Putamen (tissue), 1 donor: Measurements from ENCODE around the gene CCT5.

Experiments used
- DNase-seq: peaks from one replicate; pipeline ENCODE4 v3.0.0-alpha.2; 2016; ENCODE audit warnings: low spot score

Gene CCT5

DNA sequence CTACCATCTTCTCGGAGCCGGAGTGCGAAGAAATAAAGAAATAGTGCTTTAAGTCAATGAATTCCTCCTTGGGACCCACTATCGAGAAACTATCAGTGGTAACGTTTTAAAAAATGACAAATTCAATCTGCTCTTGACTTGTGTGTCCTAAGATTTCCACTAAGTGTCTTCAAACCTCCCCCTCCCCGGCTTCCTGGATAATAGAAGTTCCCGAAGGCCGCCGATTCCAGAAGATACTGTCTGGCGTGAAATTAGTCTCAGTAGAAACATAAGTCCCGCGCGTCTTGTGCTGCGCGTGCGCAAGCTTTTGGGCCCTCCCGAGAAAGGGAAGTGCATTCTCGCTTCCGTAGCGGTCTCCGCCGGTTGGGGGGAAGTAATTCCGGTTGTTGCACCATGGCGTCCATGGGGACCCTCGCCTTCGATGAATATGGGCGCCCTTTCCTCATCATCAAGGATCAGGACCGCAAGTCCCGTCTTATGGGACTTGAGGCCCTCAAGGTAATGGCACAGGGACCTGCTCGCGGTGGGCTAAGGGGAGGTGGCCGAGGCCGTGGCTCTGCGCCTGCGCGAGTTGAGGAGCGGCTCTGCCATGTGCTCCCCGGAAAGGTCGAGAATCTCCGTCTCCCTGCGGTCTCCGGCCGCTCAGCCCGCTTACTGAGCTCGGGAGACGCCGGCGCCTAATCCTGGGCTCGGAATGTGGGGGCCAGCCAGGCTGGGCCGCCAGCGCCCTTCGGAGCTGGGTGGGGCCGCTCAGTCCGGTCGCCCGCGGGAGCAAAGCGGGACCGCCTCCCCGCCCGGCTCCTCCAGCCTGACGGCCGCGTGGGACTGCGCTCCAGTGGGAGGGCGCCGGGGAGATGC lies at the start of gene CCT5:
Gene CCT5 (plus strand): TSS at position 333 of the 858 bp plus-strand sequence. CDS start 61 bp downstream, at position 394.
- DNase-seq: peak; percentile 96

DNA sequence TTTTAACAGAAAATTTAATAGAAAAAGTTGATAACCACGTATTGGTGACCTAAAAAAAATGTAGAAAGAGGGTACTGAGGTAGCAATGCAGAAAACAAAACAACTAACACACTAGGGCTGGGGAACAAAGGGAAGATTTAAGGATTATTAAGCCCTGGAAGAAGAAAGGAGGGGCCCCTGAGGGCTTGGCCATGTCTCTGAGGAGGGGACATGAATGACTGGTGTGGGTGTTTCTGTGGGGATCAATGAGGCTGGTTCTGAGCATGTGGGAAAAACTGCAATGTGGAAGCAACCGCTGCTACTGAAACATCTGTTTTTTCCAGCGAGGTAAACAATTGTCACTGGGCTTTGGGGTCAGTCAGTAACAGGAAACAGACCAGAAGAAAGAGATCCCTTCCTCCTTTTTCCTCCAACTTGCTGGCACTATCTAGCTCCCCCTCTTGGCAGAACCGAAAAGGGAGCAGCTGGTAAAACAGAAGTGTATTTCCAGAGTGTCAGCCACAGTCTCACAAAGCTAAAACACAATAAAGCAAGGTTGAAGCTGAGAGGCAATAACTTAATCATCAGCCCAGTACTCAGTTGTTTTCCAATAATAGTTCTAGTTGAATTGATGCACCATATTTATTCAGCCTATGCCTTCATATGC lies 48.7 kb upstream of the CCT5 start:
- DNase-seq: no peak

DNA sequence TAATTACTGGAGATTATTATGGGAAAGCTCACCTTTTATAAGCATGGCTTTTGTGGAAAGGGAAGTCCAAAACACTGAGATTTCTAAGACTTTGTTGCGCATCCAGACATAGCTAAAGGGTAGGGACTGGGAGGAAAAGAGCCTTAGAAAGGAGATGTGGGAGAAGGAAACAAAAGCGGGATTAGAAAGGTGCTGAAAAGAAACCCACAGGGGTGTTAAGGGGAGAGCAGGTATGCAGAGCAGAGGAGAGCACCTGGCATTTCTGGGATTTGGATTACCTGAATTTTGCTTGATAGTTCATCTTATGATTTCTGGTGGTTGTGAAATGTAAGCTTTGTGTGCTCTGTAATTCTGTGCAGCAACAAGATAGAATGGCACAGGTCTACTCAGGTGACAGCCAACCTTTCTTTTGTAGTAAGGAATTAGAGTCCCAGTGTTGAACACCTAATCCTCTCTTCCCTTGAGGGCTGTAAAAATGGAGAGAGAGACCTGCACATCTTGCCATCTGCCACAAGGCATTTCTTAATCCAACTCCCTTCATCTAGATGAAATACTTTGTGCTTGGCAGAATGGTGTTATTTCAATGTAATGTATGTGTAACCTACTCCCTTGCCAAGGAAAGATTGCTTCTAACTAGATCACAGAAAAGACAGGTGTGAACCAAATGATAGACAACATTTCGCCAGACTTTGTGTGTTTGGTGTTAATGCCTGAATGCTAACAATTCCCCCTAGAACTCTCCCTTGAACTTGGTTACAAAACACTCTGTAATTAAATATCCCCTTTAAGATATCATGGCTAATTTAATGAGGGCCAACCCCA lies 47.8 kb upstream of the CCT5 start:
- no peak for DNase-seq

DNA sequence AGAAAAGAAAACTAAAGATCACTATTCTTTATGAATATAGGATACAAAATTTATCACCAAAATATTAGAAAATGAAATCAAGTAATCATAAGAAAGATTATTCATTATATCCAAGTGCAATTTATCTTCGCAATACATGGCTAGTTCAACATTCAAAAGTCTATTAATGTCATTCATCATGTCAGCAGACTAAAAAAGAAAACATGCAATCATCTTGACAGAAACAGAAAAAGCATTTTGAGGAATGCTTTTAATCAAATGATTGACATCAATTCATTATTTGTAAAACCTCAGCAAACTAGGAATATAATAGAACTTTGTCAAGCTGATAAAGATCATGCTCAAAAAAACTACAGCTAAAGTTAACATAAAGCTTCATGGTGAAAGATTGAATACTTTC lies 41.1 kb upstream of the CCT5 start:
- DNase-seq: no peak

DNA sequence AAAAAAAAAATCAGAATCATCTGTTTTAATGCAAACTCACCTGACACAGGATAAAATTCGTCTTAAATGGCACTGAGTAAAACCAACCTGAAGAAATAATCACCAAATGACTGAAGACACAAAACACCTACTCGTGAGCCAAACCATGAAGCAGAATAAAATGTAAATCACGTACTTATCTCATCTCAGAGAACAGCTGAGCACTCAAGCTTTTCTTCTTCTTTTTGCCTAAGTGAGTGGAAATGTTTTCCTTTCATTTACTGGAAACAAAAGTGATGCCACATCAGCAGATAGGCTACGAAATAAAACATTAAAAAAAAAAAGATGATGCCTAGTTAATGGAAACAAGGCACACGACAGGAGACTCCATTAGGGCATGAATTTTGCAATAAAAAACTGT lies 36.8 kb upstream of the CCT5 start:
- no peak for DNase-seq

DNA sequence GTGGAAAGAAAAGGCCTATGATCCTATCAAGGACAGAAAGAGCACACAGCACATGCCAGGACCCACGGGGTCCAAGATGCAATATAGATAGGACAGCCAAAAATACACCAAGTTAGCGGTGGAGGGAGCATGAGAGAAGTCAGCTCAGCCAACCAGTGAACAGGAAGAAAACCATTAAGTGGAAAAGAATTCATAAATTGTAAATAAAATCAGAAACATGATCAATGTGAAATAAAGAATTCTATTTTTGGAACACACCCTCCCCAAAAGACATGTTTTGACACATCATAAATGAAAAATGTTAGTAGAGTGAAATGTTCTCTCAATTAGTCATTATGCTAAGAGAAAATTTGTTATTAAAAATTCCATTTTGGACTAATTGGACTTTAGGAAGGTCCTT lies 36.0 kb upstream of the CCT5 start:
- no peak for DNase-seq

DNA sequence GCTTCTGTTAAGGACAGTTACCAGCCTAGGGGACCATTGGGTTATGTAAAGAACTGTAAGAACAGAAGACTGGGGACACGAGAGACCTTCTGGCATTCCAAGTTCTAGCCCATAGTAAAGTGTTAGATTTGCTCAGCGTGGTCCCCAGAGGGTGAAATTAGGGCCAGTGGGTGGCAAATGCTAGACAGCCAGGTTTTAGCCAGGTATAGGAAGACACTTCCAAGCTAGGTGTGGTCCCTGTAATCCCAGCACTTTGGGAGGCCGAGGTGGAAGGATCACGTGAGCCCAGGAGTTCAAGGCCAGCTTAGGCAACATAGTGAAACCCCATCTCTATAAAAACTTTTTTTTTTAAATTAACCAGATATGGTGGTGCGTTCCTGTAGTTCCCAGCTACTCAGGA lies 34.7 kb upstream of the CCT5 start:
- DNase-seq: no peak

DNA sequence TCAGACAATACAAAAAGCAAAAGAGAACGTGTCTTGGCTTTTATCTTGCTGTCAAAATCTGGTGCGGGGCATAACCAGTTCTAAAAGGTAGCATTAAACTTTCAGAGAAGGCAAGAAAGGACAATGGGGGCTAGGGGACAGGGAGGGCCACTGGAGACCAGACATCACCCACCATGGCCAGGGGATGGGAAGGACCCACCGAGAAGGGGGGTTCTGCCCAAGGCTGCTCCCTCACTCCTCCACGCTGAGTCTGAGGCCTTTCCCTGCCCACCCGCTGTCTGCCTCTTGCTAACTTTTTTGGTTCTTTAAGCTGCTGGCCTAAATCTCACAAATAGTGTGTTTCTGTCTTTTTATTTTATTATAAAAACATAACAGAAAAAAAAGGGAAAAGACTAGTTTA lies 34.0 kb upstream of the CCT5 start:
- DNase-seq: no peak

DNA sequence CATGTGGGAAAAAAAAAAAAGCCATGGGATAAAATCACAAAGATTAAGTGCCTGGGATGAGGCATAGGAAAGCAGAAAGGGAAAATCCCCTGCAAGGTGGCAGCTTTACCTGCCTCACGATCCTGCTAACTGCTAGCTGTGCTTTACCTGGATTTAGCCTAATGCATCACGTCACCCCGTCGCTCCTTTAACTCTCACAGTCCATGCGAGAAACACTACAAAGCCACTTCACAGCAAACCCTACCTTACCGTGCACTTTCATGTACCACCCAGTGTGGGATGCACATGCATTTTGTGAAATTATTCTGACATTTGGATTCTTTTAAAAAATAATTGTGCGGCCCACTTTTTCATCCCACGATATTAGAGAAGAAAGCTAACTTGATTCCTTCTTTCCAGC lies 31.4 kb upstream of the CCT5 start:
- DNase-seq: peak; percentile 36

DNA sequence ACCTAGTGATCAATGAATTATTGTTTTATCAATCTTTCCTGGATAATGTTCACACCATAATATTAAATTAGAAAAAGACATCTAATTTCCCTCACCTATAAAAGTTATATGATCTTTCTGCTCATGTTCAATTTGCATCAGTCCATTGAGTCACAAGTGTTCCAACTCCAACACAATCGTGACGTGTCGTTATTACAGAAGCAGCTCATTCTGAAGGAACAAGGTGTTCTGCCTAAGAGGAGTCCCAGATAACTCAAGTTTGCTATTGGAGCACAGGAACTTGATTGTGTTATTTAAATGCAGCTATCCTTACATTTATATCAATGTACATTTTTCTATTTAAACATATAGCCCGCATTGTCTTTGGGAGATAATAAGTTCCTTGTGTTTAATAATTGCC lies 31.0 kb upstream of the CCT5 start:
- DNase-seq: peak; percentile 60

DNA sequence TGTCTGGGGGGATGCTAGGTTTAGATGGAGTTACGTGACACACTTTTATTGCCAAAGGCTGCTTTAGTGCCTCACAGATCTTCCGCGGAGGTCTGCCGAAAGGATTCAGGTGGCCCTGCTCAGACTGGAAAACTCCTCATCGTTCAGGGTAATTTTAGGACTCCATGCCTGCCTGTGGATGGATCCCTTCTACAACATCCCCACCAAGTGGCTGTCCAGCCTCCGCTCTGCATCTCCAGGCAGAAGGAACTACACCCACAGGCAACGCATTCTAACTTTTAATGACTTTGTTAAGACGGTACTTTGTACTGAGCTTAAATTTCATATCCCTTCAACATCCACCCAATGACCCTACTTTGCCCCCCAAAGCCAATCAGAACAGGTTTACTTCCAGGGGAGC lies 29.8 kb upstream of the CCT5 start:
- DNase-seq: no peak

DNA sequence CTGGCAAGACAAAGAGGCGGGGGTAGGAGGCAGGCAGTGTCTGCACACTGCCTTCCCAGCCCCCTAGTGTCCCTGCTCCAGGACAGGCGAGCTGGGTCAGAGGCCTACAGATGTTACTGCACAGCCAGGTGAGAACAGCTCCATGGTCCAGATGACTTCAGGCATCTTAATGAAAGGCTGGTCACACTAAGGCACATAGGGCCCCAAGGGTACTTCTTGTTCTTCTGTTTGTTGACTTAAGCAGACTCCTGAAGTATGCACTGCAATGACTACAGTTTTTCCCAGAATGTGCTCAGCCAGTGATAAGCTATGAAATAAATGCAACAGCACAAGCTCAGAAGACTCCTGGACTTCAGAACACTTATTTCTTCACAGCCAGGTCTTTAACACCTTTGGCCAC lies 27.8 kb upstream of the CCT5 start:
- no peak for DNase-seq

DNA sequence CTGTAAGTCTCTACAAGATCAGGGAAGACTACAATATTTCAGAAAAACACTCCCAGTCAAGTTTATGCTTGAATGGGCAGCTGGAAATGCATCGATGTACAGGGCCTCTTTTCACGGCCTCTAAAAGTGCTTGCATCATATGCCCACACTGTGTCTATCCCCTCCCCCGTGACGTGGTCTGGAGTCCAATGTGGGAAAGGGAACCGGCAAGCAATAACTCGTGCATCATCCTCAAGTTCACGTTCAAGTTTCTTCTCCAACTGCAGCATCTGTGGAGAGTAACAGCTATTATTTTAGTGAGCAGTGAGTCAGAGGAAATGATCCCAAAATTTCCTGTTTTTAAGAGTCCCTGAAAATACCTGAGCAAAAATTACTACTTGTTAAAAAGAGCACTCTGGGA lies 22.7 kb upstream of the CCT5 start:
- DNase-seq: no peak

DNA sequence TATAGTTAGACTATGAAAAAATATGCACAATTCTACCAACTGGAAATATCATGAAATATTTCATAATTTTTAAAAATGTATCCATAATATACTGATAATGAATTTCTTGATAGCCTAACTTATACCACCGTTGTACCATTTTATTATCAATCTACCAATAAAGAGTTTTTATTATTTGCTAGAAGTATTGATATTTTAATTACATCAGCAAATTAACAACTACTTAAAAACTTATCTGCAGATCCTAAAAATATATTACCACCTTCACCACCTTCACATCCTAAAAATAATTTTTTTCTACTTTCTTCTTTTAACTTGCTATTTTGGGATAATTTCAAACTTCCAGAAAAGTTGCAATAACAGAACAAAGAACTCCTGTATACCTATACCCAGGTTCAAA lies 21.8 kb upstream of the CCT5 start:
- DNase-seq: no peak

DNA sequence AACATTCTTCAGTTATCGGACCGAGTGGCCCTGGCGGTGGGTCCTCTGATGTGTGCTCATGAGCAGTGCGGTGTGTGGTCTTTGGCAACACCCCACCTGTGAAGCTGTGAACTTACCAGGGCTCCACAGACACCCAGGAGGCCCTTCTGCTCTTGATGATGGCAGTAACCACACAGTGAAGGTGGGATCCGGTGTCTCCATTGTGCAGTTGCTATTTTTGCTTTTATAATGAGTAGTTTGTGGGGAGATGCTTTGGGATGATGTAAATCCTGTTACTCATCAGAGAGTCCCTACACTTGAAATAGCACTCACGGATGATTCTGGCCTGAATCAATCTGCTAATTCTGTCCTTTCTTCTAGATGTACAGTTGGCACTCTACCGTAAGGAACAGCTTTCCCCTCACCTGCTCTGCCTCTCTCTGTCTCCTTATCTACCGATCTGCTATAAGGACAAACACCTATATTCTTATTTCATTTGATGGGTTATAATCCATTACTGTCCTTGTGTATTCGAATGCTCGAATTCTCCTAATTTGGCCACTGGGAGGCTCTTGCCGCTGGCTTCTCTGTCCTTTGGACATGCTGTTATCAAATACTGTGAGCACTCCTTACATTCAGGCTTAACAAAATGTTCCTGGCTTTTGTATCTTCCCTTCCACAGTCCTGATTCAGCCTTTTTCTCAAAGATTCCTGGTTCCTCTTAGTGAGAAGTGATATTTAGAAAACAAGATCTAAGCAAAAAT lies 20.6 kb upstream of the CCT5 start:
- DNase-seq: no peak

DNA sequence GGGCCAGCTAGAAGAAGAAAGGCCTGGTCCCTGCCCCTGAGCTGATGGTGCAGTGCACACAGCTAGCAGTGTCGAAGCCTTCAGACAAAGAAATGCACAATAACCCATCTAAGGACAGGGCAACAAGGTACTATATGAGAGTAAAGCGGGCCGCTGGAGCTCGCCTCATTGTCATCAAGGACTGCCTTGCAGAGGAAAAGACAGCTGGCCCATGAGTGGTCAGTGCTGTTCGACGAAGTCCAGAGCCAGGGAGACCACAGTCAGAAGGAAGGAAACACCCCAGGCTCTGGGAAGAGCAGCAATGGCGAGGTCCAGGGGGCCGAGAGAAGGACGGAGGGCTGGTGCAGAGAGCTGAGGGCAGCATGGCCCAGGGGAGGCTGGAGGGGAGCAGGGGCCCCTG lies 17.7 kb upstream of the CCT5 start:
- DNase-seq: no peak

DNA sequence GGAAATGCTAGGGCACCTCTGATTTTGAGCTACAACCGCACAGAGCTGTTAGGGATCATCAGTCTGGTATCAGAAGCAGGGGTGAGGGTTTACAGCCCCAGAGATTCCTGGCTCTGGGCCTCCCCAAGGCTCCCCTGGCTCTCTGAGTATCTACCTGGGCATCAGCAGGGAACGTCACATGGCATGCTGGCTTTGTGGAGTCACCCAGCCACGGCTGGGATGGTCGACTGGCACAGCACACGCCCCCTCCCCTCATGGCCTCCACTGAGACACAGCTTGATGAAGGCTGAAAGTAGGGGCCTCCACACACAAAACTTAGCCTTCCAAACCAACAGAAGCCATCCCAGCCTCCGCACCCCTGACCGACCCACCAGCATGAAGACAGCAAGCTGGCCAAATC lies 17.1 kb upstream of the CCT5 start:
- DNase-seq: no peak

DNA sequence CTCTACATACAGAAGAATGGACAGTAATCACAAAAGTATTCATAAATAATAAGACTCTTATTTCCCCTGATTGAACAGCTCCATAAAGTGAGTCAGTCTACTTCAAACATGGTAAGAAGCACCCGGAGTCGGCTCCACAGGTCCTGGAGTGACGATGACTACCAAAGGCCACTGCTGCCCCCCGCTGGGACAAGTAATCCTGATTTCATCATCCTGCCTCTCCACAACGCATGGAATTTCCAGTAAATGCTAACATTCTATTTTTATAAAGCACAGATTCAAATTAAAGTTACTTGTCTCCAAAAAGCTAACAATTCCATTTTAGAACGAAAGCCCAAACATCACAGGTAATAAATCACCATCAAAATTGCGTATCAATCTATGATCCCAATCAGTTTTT lies 16.6 kb upstream of the CCT5 start:
- DNase-seq: no peak

DNA sequence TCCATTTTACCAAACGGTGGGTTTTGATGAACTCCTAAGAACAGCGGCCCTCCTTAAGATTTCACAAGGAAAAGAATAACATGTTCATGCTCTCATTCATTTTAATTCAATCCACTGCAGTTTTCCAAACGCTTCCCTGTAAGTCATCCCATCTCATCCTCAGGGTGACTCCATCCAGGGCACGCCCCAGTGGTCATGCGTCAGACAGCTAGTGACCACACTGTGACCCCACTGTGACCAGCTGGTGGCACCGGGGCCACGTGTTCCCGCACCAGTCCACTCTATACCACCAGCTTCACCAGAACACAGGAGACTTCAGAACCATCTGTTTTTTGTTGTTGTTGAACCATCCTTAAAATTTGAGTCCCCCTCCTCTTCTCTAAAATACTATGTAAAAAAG lies 14.7 kb upstream of the CCT5 start:
- no peak for DNase-seq

DNA sequence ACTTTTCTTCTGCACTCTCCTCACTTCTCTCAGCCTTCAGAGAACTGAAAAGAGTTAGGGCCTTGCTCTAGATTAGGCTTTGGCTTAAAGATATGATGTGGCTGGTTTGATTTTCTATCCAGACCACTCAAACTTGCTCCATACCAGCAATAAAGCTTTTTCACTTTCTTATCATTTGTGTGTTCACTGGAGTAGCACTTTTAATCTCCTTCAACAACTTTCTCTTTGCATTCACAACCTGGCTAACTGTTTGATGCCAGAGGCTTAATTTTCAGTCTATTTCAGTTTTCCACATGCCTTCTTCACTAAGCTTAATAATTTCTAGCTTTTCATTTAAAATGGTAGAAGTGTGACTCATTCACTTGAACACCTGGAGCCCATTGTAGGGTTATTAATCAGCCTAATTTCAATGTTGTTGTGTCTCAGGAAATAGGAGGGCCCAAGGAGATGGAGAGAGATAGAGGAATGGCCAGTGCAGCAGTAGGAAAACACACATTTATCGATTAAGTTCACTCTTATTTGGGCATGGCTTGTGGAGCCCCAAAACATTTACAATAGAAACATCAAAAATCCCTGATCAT lies 6.3 kb upstream of the CCT5 start:
- DNase-seq: no peak

DNA sequence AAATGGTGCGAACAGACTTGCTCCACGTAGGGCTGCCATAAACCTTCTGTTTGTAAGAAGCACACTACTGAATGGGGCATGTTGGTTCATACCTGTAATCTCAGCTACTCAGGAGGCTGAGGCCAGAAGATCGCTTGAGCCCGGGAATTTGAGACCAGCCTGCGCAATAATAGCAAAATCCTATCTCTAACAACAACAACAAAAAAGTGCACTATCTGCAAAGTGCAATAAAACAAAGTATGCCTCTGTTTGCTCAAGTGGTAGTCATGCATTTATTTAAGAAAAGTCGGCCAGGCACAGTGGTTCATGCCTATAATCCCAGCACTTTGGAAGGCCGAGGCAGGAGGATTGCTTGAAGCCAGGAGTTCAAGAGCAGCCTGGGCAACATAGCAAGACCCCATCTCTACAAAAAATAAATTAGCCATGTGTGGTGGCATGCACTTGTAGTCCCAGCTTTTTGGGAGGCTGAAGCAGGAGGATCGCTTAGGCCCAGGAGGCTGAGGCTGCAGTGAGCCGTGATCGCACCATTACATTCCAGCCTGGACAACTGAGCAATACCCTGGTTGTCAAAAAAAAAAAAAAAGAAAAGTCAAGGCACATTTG lies 5.6 kb upstream of the CCT5 start:
- DNase-seq: no peak
